Left ventricle myocardium inferior (tissue), 1 donor: ENCODE data around the gene CDK2. TPM values are rescaled to one million over a fixed set of nuclear protein-coding genes. Genes with fewer than 3 reads are reported as not detected.
"Not testable (repeated sequence)": the region's sequence is repeated elsewhere in the genome, so short reads cannot be mapped to it uniquely, and the experiment has no call there.

ENCODE experiments used
- DNase-seq: peaks from one replicate; pipeline ENCODE4 v3.0.0-alpha.2; 2020
- H3K27ac ChIP-seq: fragments of 200-600 bp; replicated peaks from 2 replicates; pipeline ENCODE4 v1.8.0; 2021
- H3K27me3 ChIP-seq: fragments of 200-600 bp; 2 replicates; pipeline ENCODE4 v1.8.0; 2021; ENCODE audit warnings: low read depth
- H3K36me3 ChIP-seq: fragments of 200-600 bp; 2 replicates; pipeline ENCODE4 v1.8.0; 2021
- H3K4me1 ChIP-seq: fragments of 200-600 bp; 2 replicates; pipeline ENCODE4 v1.8.0; 2021
- H3K4me3 ChIP-seq: fragments of 200-600 bp; 2 replicates; pipeline ENCODE4 v1.8.0; 2021; ENCODE audit warnings: mild to moderate bottlenecking, moderate library complexity
- H3K9me3 ChIP-seq: fragments of 200-600 bp; replicated peaks from 2 replicates; pipeline ENCODE4 v1.8.0; 2021
- intact Hi-C: fragments of 100-400 bp; cut with micrococcal nuclease; formaldehyde crosslinking; loops from one replicate; pipeline ENCODE4 v1.11.0; 2022
- total RNA-seq: library from RNA; stranded (reverse); fragmentation: NEBNext Ultra II Directional; extraction: Animal tissue kit (Norgen Biotek cat#: 25700); gene quantifications from one replicate; pipeline ENCODE4 v1.2.1, GENCODE V29; 2021
- TF ChIP-seq, protein P1 (sequence below): fragments of 200-600 bp; IDR thresholded peaks from 2 replicates; pipeline ENCODE4 v1.8.0; 2021; ENCODE audit warnings: antibody characterized with exemption, mild to moderate bottlenecking, borderline replicate concordance
- donor health status: DM: no; HTN: yes; CAD: no; lungs with severe emphysema.

CDK2 gene
- total RNA-seq, 1 donor from 2014 or later, result 7.3 TPM

- H3K9me3 ChIP-seq, result no peaks in the 10 kb centered on the region
- intact Hi-C loops, result no loop called here
- H3K27ac ChIP-seq, result no peak overlapping the region
- no peak overlapping the region for H3K4me3 ChIP-seq
- peaks cover 15% of the 10 kb centered on the region for H3K4me1 ChIP-seq
- TF ChIP-seq, protein P1, sequence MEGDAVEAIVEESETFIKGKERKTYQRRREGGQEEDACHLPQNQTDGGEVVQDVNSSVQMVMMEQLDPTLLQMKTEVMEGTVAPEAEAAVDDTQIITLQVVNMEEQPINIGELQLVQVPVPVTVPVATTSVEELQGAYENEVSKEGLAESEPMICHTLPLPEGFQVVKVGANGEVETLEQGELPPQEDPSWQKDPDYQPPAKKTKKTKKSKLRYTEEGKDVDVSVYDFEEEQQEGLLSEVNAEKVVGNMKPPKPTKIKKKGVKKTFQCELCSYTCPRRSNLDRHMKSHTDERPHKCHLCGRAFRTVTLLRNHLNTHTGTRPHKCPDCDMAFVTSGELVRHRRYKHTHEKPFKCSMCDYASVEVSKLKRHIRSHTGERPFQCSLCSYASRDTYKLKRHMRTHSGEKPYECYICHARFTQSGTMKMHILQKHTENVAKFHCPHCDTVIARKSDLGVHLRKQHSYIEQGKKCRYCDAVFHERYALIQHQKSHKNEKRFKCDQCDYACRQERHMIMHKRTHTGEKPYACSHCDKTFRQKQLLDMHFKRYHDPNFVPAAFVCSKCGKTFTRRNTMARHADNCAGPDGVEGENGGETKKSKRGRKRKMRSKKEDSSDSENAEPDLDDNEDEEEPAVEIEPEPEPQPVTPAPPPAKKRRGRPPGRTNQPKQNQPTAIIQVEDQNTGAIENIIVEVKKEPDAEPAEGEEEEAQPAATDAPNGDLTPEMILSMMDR, result no peak
- DNase-seq, result no peak
- H3K36me3 ChIP-seq, result peaks cover 57% of the 10 kb centered on the region
- H3K27me3 ChIP-seq, result no peaks in the 10 kb centered on the region
Observed at GRCh38 chr12:55995366-55995765, 28.7 kb downstream of the CDK2 start.

DNA sequence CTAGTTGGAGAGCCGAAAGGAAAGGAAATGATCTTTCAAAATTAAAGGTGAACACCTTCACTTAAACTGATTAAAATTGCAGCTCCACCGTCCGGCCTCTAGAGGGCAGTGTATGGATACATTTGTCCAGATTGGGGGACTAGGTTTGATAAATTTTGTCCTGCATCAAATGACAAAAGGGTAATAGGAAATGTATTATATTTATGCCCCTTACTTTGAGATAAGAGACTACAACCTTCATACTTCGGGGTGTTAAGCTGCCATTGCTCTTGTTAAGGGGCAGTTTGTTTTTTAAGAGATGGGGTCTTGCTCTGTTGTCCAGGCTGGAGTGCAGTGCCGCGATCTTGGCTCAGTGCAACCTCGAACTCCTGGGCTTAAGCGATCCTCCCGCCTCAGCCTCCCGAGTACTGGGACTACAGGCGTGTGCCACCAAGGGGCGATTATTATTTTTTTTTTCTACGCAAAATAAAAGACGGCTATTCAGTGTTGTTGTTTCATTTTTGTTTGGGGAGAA, 29.6 kb downstream of the CDK2 start:
- no peak for DNase-seq

GRCh38 chr12:55996715-55997534, 30.3 kb downstream of the CDK2 start, which contains the start of gene SUOX:
TSS of gene SUOX (plus strand) at chr12:55997276. CDS start at chr12:56002222, 4,946 bp downstream.
- H3K27ac ChIP-seq, result peak within 1 kb of the TSS; percentile 89
- DNase-seq, result peak; percentile 97
- peak within 1 kb of the TSS; percentile 78 for H3K4me3 ChIP-seq
- intact Hi-C loops, result no loop called here
- no peaks in the 10 kb centered on the region for H3K27me3 ChIP-seq
- H3K4me1 ChIP-seq, result peaks cover 15% of the 10 kb centered on the region
- H3K9me3 ChIP-seq, result no peaks in the 10 kb centered on the region
- peaks cover 44% of the 10 kb centered on the region for H3K36me3 ChIP-seq
- TF ChIP-seq, protein P1, result no peak

More for the DNA sequence above, 29.6 kb downstream of the CDK2 start:
- Histone ChIP-seq H3K27me3 (no peaks in the 10 kb centered on the region), H3K36me3 (peaks cover 51% of the 10 kb centered on the region), H3K9me3 (no peaks in the 10 kb centered on the region), H3K27ac (peak overlapping the region; percentile 89), H3K4me1 (peaks cover 15% of the 10 kb centered on the region), H3K4me3 (peak overlapping the region; percentile 78)
- TF ChIP-seq, protein P1, result peak; percentile 86
- intact Hi-C loops, result no loop called here

- H3K36me3 ChIP-seq, result peaks cover 44% of the 10 kb centered on the region
- intact Hi-C loops, result no loop called here
- H3K4me3 ChIP-seq, result peak overlapping the region; percentile 78
- no peak for DNase-seq
- H3K4me1 ChIP-seq, result peaks cover 15% of the 10 kb centered on the region
- H3K27me3 ChIP-seq, result no peaks in the 10 kb centered on the region
- H3K27ac ChIP-seq, result peak overlapping the region; percentile 89
- TF ChIP-seq, protein P1, result no peak
- no peaks in the 10 kb centered on the region for H3K9me3 ChIP-seq
Observed at GRCh38 chr12:55997535-55997859, 30.9 kb downstream of the CDK2 start.

GRCh38 chr12:55999522-55999921, 32.9 kb downstream of the CDK2 start:
- H3K27ac ChIP-seq, H3K27me3 ChIP-seq, H3K9me3 ChIP-seq, DNase-seq, H3K4me3 ChIP-seq, intact Hi-C loops: not testable (repeated sequence)
- Histone ChIP-seq H3K36me3 (peaks cover 44% of the 10 kb centered on the region), H3K4me1 (peaks cover 15% of the 10 kb centered on the region)

DNA sequence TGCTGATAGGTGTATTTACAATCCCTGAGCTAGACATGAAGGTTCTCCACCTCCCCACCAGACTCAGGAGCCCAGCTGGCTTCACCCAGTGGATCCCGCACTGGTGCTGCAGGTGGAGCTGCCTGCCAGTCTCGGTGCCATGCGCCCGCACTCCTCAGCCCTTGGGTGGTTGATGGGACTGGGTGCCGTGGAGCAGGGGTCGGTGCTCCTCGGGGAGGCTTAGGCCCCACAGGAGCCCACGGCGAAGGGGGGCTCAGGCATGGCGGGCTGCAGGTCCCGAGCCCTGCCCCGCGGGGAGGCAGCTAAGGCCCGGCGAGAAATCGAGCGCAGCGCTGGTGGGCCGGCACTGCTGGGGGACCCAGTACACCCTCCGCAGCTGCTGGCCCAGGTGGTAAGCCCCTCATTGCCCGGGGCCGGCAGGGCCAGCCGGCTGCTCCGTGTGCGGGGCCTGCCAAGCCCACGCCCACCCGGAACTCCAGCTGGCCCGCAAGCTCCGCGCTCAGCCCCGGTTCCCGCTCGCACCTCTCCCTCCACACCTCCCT, 33.4 kb downstream of the CDK2 start:
- H3K27ac ChIP-seq, intact Hi-C loops: not testable (repeated sequence)
- H3K36me3 ChIP-seq, result peaks cover 40% of the 10 kb centered on the region

More for the DNA sequence above, 33.4 kb downstream of the CDK2 start:
- H3K9me3 ChIP-seq, H3K4me3 ChIP-seq, DNase-seq, H3K27me3 ChIP-seq: not testable (repeated sequence)
- H3K4me1 ChIP-seq, result peaks cover 15% of the 10 kb centered on the region
